Neutrophil (primary cell): Measurements from ENCODE around the gene DNAH14.
"Not testable (repeated sequence)": the region's sequence is repeated elsewhere in the genome, so short reads cannot be mapped to it uniquely, and the experiment has no call there.

Experiments used
- H3K27ac ChIP-seq: fragments of 200-600 bp; sonication (generic); 2 replicates; pipeline ENCODE4 v1.5.1; 2016; ENCODE audit warnings: mild to moderate bottlenecking, moderate library complexity
- H3K27me3 ChIP-seq: fragments of 200-600 bp; sonication (generic); 2 replicates; pipeline ENCODE4 v1.6.0; 2016; ENCODE audit warnings: mild to moderate bottlenecking
- H3K36me3 ChIP-seq: fragments of 200-600 bp; sonication (generic); 2 replicates; pipeline ENCODE4 v1.5.1; 2017
- H3K4me1 ChIP-seq, 2 experiments: fragments of 200-600 bp in 1 of 2; sonication (generic) in 1 of 2; 1 replicate in 1 of 2; 2 replicates in 1 of 2; pipeline versions ENCODE4 v1.5.1 to v1.6.1; 2013 to 2016; ENCODE audit warnings: low read depth in 1 of 2, low read length in 1 of 2, mild to moderate bottlenecking in 1 of 2, moderate library complexity in 1 of 2; ENCODE audit not compliant: control insufficient read depth in 1 of 2, insufficient read depth in 1 of 2
- H3K4me3 ChIP-seq, 2 experiments: fragments of 200-600 bp in 1 of 2; sonication (generic) in 1 of 2; 1 replicate in 1 of 2; 2 replicates in 1 of 2; pipeline ENCODE4 v1.5.1; 2013 to 2016; ENCODE audit warnings: low read depth in 1 of 2, low read length in 1 of 2, mild to moderate bottlenecking in 1 of 2, moderate library complexity in 1 of 2
- H3K9me3 ChIP-seq: fragments of 200-600 bp; sonication (generic); 2 replicates; pipeline ENCODE4 v1.5.1; 2016
- CTCF ChIP-seq: fragments of 200-600 bp; sonication (generic); IDR thresholded peaks from 2 replicates; pipeline ENCODE4 v1.5.1; 2016; ENCODE audit warnings: antibody characterized with exemption

Gene DNAH14

GRCh38 chr1:224929335-224930237, at the start of gene DNAH14:
Gene DNAH14, plus strand, starts transcription at chr1:224929675. Its CDS starts 23,028 bp downstream, at chr1:224952703.
- no peaks in the 10 kb centered on the region for H3K36me3 ChIP-seq
- peak within 1 kb of the TSS; percentile 25 to 36 for H3K4me3 ChIP-seq
- peaks cover 3 to 10% of the 10 kb centered on the region in 2 experiments for H3K4me1 ChIP-seq
- TF ChIP-seq CTCF = no peak
- peaks cover 26% of the 10 kb centered on the region for H3K27me3 ChIP-seq
- H3K9me3 ChIP-seq = peaks cover 10% of the 10 kb centered on the region
- H3K27ac ChIP-seq = no peak within 1 kb of the TSS

GRCh38 chr1:224880593-224881307, 48.7 kb upstream of the DNAH14 start:
- H3K4me3 ChIP-seq = no peak overlapping the region
- H3K4me1 ChIP-seq = no peaks in the 10 kb centered on the region
- no peaks in the 10 kb centered on the region for H3K9me3 ChIP-seq
- no peak for TF ChIP-seq CTCF
- H3K36me3 ChIP-seq = no peaks in the 10 kb centered on the region
- H3K27me3 ChIP-seq = peaks cover 5% of the 10 kb centered on the region
- H3K27ac ChIP-seq = no peak overlapping the region

DNA sequence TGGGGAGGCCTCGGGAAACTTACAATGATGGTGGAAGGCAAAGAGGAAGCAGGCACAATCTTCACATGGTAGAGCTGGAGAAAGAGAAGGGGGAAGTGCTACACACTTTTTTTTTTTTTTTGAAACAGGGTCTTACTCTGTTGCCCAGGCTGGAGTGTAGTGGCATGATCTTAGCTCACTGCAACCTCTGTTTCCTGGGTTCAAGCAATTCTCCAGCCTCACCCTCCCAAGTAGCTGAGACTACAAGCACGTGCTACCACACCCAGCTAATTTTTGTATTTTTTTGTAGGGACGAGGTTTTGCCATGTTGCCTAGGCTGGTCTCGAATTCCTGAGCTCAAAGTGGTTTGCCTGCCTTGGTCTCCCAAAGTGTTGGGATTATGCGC, 48.2 kb upstream of the DNAH14 start:
- not testable (repeated sequence) for H3K27ac ChIP-seq, H3K4me3 ChIP-seq, H3K27me3 ChIP-seq, H3K4me1 ChIP-seq, H3K9me3 ChIP-seq, H3K36me3 ChIP-seq

GRCh38 chr1:224881762-224882211, 47.7 kb upstream of the DNAH14 start:
- no peaks in the 10 kb centered on the region for H3K9me3 ChIP-seq
- H3K27ac ChIP-seq = no peak overlapping the region
- TF ChIP-seq CTCF = no peak
- H3K4me3 ChIP-seq = no peak overlapping the region
- no peaks in the 10 kb centered on the region for H3K27me3 ChIP-seq
- no peaks in the 10 kb centered on the region for H3K36me3 ChIP-seq
- no peaks in the 10 kb centered on the region for H3K4me1 ChIP-seq

DNA sequence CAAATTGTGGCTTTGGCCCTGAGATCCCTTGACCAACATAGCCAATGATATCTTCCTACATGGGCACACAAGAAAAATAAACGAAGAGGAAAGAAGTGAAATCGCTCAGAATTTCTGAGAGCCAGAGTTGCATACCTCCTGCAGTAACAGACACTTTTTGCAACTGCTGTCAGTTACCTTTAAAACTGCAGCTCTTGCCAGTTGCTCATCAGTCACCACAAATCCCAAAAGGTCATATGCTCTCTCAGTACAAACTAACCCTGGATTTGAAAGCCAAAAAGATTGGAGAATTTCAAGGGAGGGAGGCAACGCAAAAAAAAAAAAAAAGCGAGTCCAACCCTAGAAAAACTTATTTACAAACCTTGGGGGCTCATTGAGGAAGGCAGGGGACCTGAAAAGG, 47.2 kb upstream of the DNAH14 start:
- H3K36me3 ChIP-seq = no peaks in the 10 kb centered on the region
- no peak for TF ChIP-seq CTCF
- no peak overlapping the region for H3K27ac ChIP-seq
- H3K9me3 ChIP-seq = no peaks in the 10 kb centered on the region
- no peak overlapping the region for H3K4me3 ChIP-seq
- no peaks in the 10 kb centered on the region for H3K4me1 ChIP-seq
- no peaks in the 10 kb centered on the region for H3K27me3 ChIP-seq

GRCh38 chr1:224883091-224883490, 46.4 kb upstream of the DNAH14 start:
- no peaks in the 10 kb centered on the region for H3K36me3 ChIP-seq
- H3K4me1 ChIP-seq = no peaks in the 10 kb centered on the region
- TF ChIP-seq CTCF = no peak
- no peak overlapping the region for H3K4me3 ChIP-seq
- no peaks in the 10 kb centered on the region for H3K27me3 ChIP-seq
- no peaks in the 10 kb centered on the region for H3K9me3 ChIP-seq
- no peak overlapping the region for H3K27ac ChIP-seq
